OCI-LY1 (cell line): Measurements from ENCODE around the gene AVPR1B.
"Not testable (repeated sequence)": the region's sequence is repeated elsewhere in the genome, so short reads cannot be mapped to it uniquely, and the experiment has no call there.

Source experiments
- H2AFZ ChIP-seq: fragments of 200-600 bp; sonication (generic), shearing (Covaris generic); 2 replicates; pipeline ENCODE4 v1.6.0; 2014; ENCODE audit warnings: antibody characterized with exemption, mild to moderate bottlenecking, low read length
- H3F3A ChIP-seq: fragments of 200-600 bp; sonication (generic), shearing (Covaris generic); 2 replicates; pipeline ENCODE4 v1.6.0; 2014; ENCODE audit warnings: mild to moderate bottlenecking, antibody characterized with exemption, low read length, moderate library complexity; ENCODE audit not compliant: insufficient read depth
- H3K27ac ChIP-seq: fragments of 200-600 bp; sonication (generic); 2 replicates; pipeline ENCODE4 v1.5.1; 2014; ENCODE audit warnings: low read length, mixed run types, mild to moderate bottlenecking, low read depth; ENCODE audit not compliant: poor library complexity, severe bottlenecking
- H3K27me3 ChIP-seq: fragments of 200-600 bp; sonication (generic); 2 replicates; pipeline ENCODE4 v1.6.0; 2014; ENCODE audit warnings: antibody characterized with exemption, mild to moderate bottlenecking, low read length, moderate library complexity; ENCODE audit not compliant: insufficient read depth
- H3K36me3 ChIP-seq: fragments of 200-600 bp; sonication (generic); 2 replicates; pipeline ENCODE4 v1.6.1; 2014; ENCODE audit warnings: mild to moderate bottlenecking, antibody characterized with exemption, low read length, moderate library complexity, mixed read lengths; ENCODE audit not compliant: insufficient read depth
- H3K4me1 ChIP-seq: fragments of 200-600 bp; sonication (generic); 2 replicates; pipeline ENCODE4 v1.5.1; 2014; ENCODE audit warnings: mild to moderate bottlenecking, low read length, moderate library complexity; ENCODE audit not compliant: insufficient read depth, severe bottlenecking
- H3K4me2 ChIP-seq: fragments of 200-600 bp; sonication (generic), shearing (Covaris generic); 2 replicates; pipeline ENCODE4 v1.6.1; 2014; ENCODE audit warnings: low read length
- H3K4me3 ChIP-seq: fragments of 200-600 bp; sonication (generic); 2 replicates; pipeline ENCODE4 v1.5.1; 2014; ENCODE audit warnings: low read length, low read depth, mild to moderate bottlenecking, mixed read lengths; ENCODE audit not compliant: poor library complexity, severe bottlenecking
- H3K79me2 ChIP-seq: fragments of 200-600 bp; shearing (Covaris generic); 2 replicates; pipeline ENCODE4 v1.6.1; 2016; ENCODE audit warnings: mixed run types, low read length, mixed read lengths; ENCODE audit not compliant: insufficient read depth
- H3K9ac ChIP-seq: fragments of 200-600 bp; sonication (generic), shearing (Covaris generic); 2 replicates; pipeline ENCODE4 v1.6.1; 2014; ENCODE audit warnings: mild to moderate bottlenecking, low read length, mixed read lengths
- H3K9me2 ChIP-seq: fragments of 200-600 bp; sonication (generic), shearing (Covaris generic); 2 replicates; pipeline ENCODE4 v1.6.1; 2014; ENCODE audit warnings: low read depth, mild to moderate bottlenecking, low read length, mixed read lengths
- H3K9me3 ChIP-seq: fragments of 200-600 bp; shearing (Covaris generic); 2 replicates; pipeline ENCODE4 v1.6.1; 2014; ENCODE audit warnings: low read length, mixed read lengths
- H4K20me1 ChIP-seq: fragments of 200-600 bp; sonication (generic), shearing (Covaris generic); 2 replicates; pipeline ENCODE4 v1.6.0; 2016; ENCODE audit warnings: mild to moderate bottlenecking, low read length; ENCODE audit not compliant: insufficient read depth
- EZH2 ChIP-seq: fragments of 200-600 bp; sonication (generic), shearing (Covaris generic); IDR thresholded peaks from 2 replicates; pipeline ENCODE4 v1.8.0; 2017; ENCODE audit warnings: borderline replicate concordance, mixed run types, mild to moderate bottlenecking, antibody characterized with exemption, low read length, moderate library complexity, mixed read lengths
- TF ChIP-seq, protein P1 (sequence below): fragments of 200-600 bp; sonication (generic), shearing (Covaris generic); IDR thresholded peaks from 2 replicates; pipeline ENCODE4 v1.5.1; 2017; ENCODE audit warnings: mild to moderate bottlenecking, antibody characterized with exemption, low read length, moderate library complexity, mixed read lengths

The AVPR1B gene

DNA sequence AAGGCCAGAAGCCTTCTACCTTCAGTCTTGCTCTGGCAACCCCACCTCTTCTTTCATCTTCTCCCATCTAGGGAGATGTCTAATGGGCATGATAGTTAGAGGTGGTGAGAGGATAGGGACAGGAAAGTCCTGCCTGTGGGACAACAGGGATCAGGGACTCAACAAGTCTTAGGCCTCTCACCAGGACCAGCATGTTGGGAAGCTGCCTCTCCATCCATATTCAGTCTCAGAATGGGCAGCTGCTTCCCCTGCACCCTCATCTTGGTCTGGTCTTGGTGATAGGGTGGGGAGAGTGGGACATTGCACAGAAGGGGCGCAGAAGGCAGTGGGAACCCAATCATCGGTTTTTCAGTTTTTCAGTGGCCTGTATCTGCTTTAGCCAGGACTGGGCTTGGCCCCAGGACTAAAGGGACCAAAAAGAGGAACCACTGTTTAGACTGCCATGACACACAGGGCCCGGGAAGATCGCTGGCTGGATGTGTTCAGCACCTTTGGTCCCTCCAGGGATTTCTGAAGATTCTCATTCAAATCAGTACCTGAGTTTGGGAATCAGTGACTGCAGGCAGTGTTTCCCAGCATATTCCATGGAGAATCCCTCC lies 51.5 kb downstream of the AVPR1B start:
- Histone ChIP-seq H3K9ac (no peak overlapping the region), H3K79me2 (no peaks in the 10 kb centered on the region), H3K27me3 (no peaks in the 10 kb centered on the region), H3K9me2 (no peaks in the 10 kb centered on the region), H3F3A (no peaks in the 10 kb centered on the region), H3K4me2 (no peak overlapping the region), H3K9me3 (0 out of 2 replicates have a peak, but pooled peaks cover 3% of the 10 kb centered on the region), H3K27ac (no peak overlapping the region), H2AFZ (no peak overlapping the region), H3K4me1 (peaks cover 14% of the 10 kb centered on the region), H3K4me3 (no peak overlapping the region), H4K20me1 (no peaks in the 10 kb centered on the region), H3K36me3 (peaks cover 15% of the 10 kb centered on the region)
- TF ChIP-seq, protein P1, sequence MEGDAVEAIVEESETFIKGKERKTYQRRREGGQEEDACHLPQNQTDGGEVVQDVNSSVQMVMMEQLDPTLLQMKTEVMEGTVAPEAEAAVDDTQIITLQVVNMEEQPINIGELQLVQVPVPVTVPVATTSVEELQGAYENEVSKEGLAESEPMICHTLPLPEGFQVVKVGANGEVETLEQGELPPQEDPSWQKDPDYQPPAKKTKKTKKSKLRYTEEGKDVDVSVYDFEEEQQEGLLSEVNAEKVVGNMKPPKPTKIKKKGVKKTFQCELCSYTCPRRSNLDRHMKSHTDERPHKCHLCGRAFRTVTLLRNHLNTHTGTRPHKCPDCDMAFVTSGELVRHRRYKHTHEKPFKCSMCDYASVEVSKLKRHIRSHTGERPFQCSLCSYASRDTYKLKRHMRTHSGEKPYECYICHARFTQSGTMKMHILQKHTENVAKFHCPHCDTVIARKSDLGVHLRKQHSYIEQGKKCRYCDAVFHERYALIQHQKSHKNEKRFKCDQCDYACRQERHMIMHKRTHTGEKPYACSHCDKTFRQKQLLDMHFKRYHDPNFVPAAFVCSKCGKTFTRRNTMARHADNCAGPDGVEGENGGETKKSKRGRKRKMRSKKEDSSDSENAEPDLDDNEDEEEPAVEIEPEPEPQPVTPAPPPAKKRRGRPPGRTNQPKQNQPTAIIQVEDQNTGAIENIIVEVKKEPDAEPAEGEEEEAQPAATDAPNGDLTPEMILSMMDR = no peak
- TF ChIP-seq EZH2 = no peak

DNA sequence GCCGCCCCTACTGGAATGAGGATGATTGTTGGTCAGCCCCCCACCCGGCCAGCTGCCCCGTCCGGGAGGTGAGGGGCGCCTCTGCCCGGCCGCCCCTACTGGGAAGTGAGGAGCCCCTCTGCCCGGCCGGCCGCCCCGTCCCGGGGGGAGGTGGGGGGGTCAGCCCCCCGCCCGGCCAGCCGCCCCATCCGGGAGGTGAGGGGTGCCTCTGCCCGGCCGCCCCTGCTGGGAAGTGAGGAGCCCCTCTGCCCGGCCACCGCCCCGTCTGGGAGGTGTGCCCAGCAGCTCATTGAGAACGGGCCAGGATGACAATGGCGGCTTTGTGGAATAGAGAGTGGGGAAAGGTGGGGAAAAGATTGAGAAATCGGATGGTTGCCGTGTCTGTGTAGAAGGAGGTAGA lies 52.7 kb downstream of the AVPR1B start:
- not testable (repeated sequence) for H3K9me3 ChIP-seq, H3K4me2 ChIP-seq, H3K9ac ChIP-seq, H3K27me3 ChIP-seq, H3K79me2 ChIP-seq, H3K4me3 ChIP-seq, H3F3A ChIP-seq, H4K20me1 ChIP-seq, H3K27ac ChIP-seq, H2AFZ ChIP-seq, H3K9me2 ChIP-seq
- Histone ChIP-seq H3K4me1 (peaks cover 14% of the 10 kb centered on the region), H3K36me3 (peaks cover 23% of the 10 kb centered on the region)

DNA sequence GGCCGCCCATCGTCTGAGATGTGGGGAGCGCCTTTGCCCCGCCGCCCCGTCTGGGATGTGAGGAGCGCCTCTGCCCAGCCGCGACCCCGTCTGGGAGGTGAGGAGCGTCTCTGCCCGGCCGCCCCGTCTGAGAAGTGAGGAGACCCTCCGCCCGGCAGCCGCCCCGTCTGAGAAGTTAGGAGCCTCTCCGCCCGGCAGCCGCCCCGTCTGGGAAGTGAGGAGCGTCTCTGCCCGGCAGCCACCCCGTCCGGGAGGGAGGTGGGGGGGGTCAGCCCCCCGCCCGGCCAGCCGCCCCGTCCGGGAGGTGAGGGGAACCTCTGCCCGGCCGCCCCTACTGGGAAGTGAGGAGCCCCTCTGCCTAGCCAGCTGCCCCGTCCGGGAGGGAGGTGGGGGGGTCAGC lies 53.2 kb downstream of the AVPR1B start:
- not testable (repeated sequence) for H3F3A ChIP-seq, H3K27me3 ChIP-seq, H3K9me3 ChIP-seq, H3K4me2 ChIP-seq, H3K27ac ChIP-seq, H3K9me2 ChIP-seq, H4K20me1 ChIP-seq, H3K4me3 ChIP-seq, H2AFZ ChIP-seq, H3K9ac ChIP-seq, H3K79me2 ChIP-seq
- Histone ChIP-seq H3K36me3 (peaks cover 28% of the 10 kb centered on the region), H3K4me1 (peaks cover 14% of the 10 kb centered on the region)

DNA sequence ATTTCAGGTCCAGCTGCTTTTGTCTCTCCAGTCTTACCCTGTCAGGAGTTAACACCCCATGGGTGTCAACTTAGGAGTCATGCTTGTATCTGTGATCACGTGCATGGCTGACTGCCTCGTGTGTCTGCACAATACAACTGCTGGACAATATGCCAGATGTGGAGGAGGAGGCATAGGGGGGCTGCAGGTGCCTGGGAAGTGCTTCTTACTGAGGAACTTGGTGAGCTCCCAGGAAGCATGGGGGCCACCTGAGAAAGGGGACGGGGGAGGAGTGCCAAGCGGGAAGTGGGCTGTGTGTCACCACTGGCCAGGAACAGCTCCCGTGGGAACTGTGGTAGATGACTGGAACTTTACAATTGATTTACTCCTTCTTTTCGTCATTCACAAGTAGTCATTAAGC lies 54.7 kb downstream of the AVPR1B start:
- H3K79me2 ChIP-seq = no peaks in the 10 kb centered on the region
- no peaks in the 10 kb centered on the region for H3K9me2 ChIP-seq
- H3K9ac ChIP-seq = no peak overlapping the region
- H3K36me3 ChIP-seq = peaks cover 40% of the 10 kb centered on the region
- no peak overlapping the region for H3K4me2 ChIP-seq
- no peak overlapping the region for H2AFZ ChIP-seq
- no peak overlapping the region for H3K4me3 ChIP-seq
- H3K27me3 ChIP-seq = no peaks in the 10 kb centered on the region
- no peaks in the 10 kb centered on the region for H3F3A ChIP-seq
- H3K27ac ChIP-seq = no peak overlapping the region
- H3K4me1 ChIP-seq = peaks cover 15% of the 10 kb centered on the region
- TF ChIP-seq, protein P1 = no peak
- TF ChIP-seq EZH2 = no peak
- H3K9me3 ChIP-seq = 0 out of 2 replicates have a peak, but pooled peaks cover 3% of the 10 kb centered on the region
- no peaks in the 10 kb centered on the region for H4K20me1 ChIP-seq
